Measurements from ENCODE around the gene NTRK2.

Gene NTRK2

DNA sequence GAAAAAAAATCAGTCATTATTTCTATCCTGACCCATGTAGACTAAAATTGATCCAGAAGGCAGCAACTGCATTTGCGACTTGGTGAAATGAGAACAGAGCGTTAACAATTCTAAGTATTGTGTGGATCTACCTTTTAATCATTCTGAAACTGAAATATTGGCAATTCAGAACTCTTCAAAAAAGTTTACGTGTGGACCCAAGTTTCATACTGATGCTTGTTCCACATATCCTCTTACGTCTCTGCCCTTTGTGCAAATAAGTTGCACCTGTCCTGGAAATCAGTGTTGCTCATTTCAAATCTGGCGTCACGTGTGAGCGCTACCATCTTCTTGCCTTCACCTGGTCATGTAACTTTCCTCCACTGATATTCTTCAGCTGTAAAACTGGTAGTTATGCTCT is 74.7 kb downstream of the NTRK2 start:
- FAIRE-seq (no peak), DNase-seq (ENCODE audit: insufficient read length, low spot score) (no peak)

DNA sequence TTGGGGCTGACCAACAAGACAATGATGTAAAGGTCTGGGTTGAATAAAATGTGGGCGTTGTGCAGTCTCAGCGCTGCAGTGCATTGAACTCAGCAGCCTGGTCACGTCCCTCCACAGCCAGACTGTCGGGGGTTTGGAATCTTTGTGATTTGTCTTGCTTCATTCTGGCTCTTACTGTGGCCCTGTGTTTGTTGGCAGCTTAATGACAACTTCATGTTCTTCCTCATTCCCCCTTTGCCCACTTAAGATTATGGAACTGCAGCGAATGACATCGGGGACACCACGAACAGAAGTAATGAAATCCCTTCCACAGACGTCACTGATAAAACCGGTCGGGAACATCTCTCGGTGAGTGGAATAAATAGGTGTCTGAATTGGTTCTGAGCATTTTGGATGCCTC is 75.2 kb downstream of the NTRK2 start:
- TF ChIP-seq TAF1 (IDR thresholded peaks at IDR 0.05; ENCODE audit: low read depth, low read length) (no peak), POLR2AphosphoS5 (IDR thresholded peaks at IDR 0.05; ENCODE audit: low read depth, low read length) (no peak), SPI1 (IDR thresholded peaks at IDR 0.05; ENCODE audit: low read depth, low read length) (no peak), PAX5 (IDR thresholded peaks at IDR 0.05; ENCODE audit: insufficient read depth, low read length, severe bottlenecking) (no peak), POLR2A (IDR thresholded peaks at IDR 0.05; ENCODE audit: low read depth, low read length) (no peak), POU2F2 (IDR thresholded peaks at IDR 0.05; ENCODE audit: low read depth, low read length) (no peak)
- no peak for FAIRE-seq
- no peak for DNase-seq (ENCODE audit: insufficient read length, low spot score)

More for the DNA sequence above, 74.7 kb downstream of the NTRK2 start:
- no peak for TF ChIP-seq POU2F2 (IDR thresholded peaks at IDR 0.05; ENCODE audit: low read depth, low read length)
- no peak for TF ChIP-seq PAX5 (IDR thresholded peaks at IDR 0.05; ENCODE audit: insufficient read depth, low read length, severe bottlenecking)
- TF ChIP-seq POLR2AphosphoS5 (IDR thresholded peaks at IDR 0.05; ENCODE audit: low read depth, low read length) = no peak
- no peak for TF ChIP-seq POLR2A (IDR thresholded peaks at IDR 0.05; ENCODE audit: low read depth, low read length)
- no peak for TF ChIP-seq TAF1 (IDR thresholded peaks at IDR 0.05; ENCODE audit: low read depth, low read length)
- TF ChIP-seq SPI1 (IDR thresholded peaks at IDR 0.05; ENCODE audit: low read depth, low read length) = no peak

DNA sequence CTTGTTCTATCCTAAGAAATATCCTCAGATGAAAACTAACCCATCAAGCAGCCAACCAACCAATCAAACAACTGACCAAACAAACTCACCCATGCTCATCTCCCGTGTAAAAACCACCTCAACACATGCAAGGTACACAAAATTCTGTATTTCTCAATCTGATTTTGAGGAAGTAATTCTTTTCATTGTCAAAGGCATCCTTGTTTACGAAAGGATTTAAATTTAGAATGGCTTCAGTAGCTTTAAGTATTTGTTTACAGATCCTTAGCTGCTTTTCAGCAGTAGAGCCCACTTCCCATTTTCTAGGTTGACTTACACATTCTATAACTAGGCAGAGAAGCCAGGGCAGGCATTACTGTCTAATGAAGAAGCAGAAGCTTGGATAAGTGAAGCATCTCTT is 78.6 kb downstream of the NTRK2 start:
- peak; percentile 25 for TF ChIP-seq PAX5 (IDR thresholded peaks at IDR 0.05; ENCODE audit: insufficient read depth, low read length, severe bottlenecking)
- TF ChIP-seq SPI1 (IDR thresholded peaks at IDR 0.05; ENCODE audit: low read depth, low read length) = peak; percentile 91
- TF ChIP-seq POLR2AphosphoS5 (IDR thresholded peaks at IDR 0.05; ENCODE audit: low read depth, low read length) = no peak
- peak; percentile 85 for FAIRE-seq
- peak; percentile 5 for DNase-seq (ENCODE audit: insufficient read length, low spot score)

DNA sequence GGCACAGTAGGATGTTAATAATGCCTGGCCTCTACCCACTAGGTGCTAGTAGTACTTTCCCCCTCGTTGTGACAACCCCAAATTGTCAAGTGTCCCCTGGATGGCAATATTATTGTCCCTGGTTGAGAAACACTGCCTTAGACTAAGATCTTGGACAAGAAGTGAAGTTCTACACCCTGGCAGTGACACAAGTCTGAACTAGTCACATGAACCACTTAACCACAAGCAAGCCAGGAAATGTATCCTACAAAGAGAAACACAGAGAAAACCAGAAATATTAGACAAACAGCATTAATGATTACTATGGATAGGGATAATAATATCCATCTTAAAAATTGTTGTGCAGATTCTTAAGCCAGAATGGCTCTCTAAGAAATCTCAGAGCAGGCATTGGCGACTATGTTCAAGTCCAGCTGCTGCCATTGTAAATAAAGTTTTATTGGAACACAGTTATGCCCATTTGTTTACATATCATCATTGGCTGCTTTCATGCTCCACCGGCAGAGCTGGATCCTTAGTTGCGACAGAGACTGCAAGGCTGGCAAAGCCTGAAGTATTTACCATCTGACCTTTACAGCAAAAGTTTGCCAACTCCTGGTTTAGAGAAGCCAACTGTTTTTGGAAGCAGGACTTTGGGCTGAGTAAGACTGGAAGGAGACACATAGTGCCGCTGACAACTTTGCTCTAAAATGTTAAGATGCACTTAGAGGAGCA is 80.8 kb downstream of the NTRK2 start:
- TF ChIP-seq POLR2AphosphoS5 (IDR thresholded peaks at IDR 0.05; ENCODE audit: low read depth, low read length) (no peak), POU2F2 (IDR thresholded peaks at IDR 0.05; ENCODE audit: low read depth, low read length) (no peak), PAX5 (IDR thresholded peaks at IDR 0.05; ENCODE audit: insufficient read depth, low read length, severe bottlenecking) (no peak), SPI1 (IDR thresholded peaks at IDR 0.05; ENCODE audit: low read depth, low read length) (no peak), TAF1 (IDR thresholded peaks at IDR 0.05; ENCODE audit: low read depth, low read length) (no peak), POLR2A (IDR thresholded peaks at IDR 0.05; ENCODE audit: low read depth, low read length) (no peak)
- no peak for DNase-seq (ENCODE audit: insufficient read length, low spot score)
- no peak for FAIRE-seq

GRCh38 chr9:84751921-84752320 is 82.4 kb downstream of the NTRK2 start:
- FAIRE-seq (peak; percentile 33), DNase-seq (ENCODE audit: insufficient read length, low spot score) (no peak)
- TF ChIP-seq PAX5 (IDR thresholded peaks at IDR 0.05; ENCODE audit: insufficient read depth, low read length, severe bottlenecking) = no peak
- TF ChIP-seq POLR2A (IDR thresholded peaks at IDR 0.05; ENCODE audit: low read depth, low read length) = no peak
- no peak for TF ChIP-seq POU2F2 (IDR thresholded peaks at IDR 0.05; ENCODE audit: low read depth, low read length)
- TF ChIP-seq SPI1 (IDR thresholded peaks at IDR 0.05; ENCODE audit: low read depth, low read length) = 0 out of 2 replicates have a peak, but pooled peaks have one; percentile 20
- no peak for TF ChIP-seq TAF1 (IDR thresholded peaks at IDR 0.05; ENCODE audit: low read depth, low read length)

- peak; percentile 76 for FAIRE-seq
- no peak for DNase-seq (ENCODE audit: insufficient read length, low spot score)
- TF ChIP-seq SPI1 (IDR thresholded peaks at IDR 0.05; ENCODE audit: low read depth, low read length) = no peak
- no peak for TF ChIP-seq POU2F2 (IDR thresholded peaks at IDR 0.05; ENCODE audit: low read depth, low read length)
- TF ChIP-seq TAF1 (IDR thresholded peaks at IDR 0.05; ENCODE audit: low read depth, low read length) = no peak
- TF ChIP-seq POLR2A (IDR thresholded peaks at IDR 0.05; ENCODE audit: low read depth, low read length) = no peak
- no peak for TF ChIP-seq PAX5 (IDR thresholded peaks at IDR 0.05; ENCODE audit: insufficient read depth, low read length, severe bottlenecking)
- TF ChIP-seq POLR2AphosphoS5 (IDR thresholded peaks at IDR 0.05; ENCODE audit: low read depth, low read length) = no peak
Observed at GRCh38 chr9:84754461-84754860, 84.9 kb downstream of the NTRK2 start.

- DNase-seq (ENCODE audit: insufficient read length, low spot score) = no peak
- peak; percentile 47 for FAIRE-seq
- TF ChIP-seq TAF1 (IDR thresholded peaks at IDR 0.05; ENCODE audit: low read depth, low read length) = no peak
- TF ChIP-seq SPI1 (IDR thresholded peaks at IDR 0.05; ENCODE audit: low read depth, low read length) = no peak
- no peak for TF ChIP-seq POLR2AphosphoS5 (IDR thresholded peaks at IDR 0.05; ENCODE audit: low read depth, low read length)
- no peak for TF ChIP-seq POU2F2 (IDR thresholded peaks at IDR 0.05; ENCODE audit: low read depth, low read length)
- no peak for TF ChIP-seq PAX5 (IDR thresholded peaks at IDR 0.05; ENCODE audit: insufficient read depth, low read length, severe bottlenecking)
- TF ChIP-seq POLR2A (IDR thresholded peaks at IDR 0.05; ENCODE audit: low read depth, low read length) = no peak
Observed at GRCh38 chr9:84754881-84755280, 85.4 kb downstream of the NTRK2 start.

DNA sequence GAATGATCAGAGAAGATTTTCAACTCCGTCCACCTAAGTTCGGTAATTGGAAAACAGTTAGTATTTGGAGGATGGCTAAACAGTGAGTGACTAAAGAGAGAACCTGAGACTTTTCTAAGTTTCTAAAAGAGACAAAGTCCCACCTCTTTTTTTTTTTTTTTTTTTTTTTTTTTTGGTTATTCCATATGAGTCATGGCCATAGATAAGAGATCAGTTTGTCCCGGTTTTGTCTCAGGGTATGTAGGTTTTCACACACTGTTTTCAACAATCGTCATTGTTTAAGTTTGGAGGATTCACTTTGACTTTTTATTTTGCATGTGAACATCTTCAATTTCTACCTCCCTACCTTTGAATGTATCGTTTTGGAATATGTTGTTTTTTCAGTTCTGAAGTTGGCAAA is 85.9 kb downstream of the NTRK2 start:
- no peak for DNase-seq (ENCODE audit: insufficient read length, low spot score)
- no peak for FAIRE-seq
- TF ChIP-seq POLR2A (IDR thresholded peaks at IDR 0.05; ENCODE audit: low read depth, low read length) (no peak), PAX5 (IDR thresholded peaks at IDR 0.05; ENCODE audit: insufficient read depth, low read length, severe bottlenecking) (no peak), SPI1 (IDR thresholded peaks at IDR 0.05; ENCODE audit: low read depth, low read length) (no peak), POLR2AphosphoS5 (IDR thresholded peaks at IDR 0.05; ENCODE audit: low read depth, low read length) (no peak), TAF1 (IDR thresholded peaks at IDR 0.05; ENCODE audit: low read depth, low read length) (no peak), POU2F2 (IDR thresholded peaks at IDR 0.05; ENCODE audit: low read depth, low read length) (no peak)

- TF ChIP-seq PAX5 (IDR thresholded peaks at IDR 0.05; ENCODE audit: insufficient read depth, low read length, severe bottlenecking) (no peak), SPI1 (IDR thresholded peaks at IDR 0.05; ENCODE audit: low read depth, low read length) (no peak), POLR2AphosphoS5 (IDR thresholded peaks at IDR 0.05; ENCODE audit: low read depth, low read length) (no peak), POU2F2 (IDR thresholded peaks at IDR 0.05; ENCODE audit: low read depth, low read length) (no peak), POLR2A (IDR thresholded peaks at IDR 0.05; ENCODE audit: low read depth, low read length) (no peak), TAF1 (IDR thresholded peaks at IDR 0.05; ENCODE audit: low read depth, low read length) (no peak)
- FAIRE-seq (no peak), DNase-seq (ENCODE audit: insufficient read length, low spot score) (no peak)
Observed at GRCh38 chr9:84756171-84756570, 86.6 kb downstream of the NTRK2 start.

DNA sequence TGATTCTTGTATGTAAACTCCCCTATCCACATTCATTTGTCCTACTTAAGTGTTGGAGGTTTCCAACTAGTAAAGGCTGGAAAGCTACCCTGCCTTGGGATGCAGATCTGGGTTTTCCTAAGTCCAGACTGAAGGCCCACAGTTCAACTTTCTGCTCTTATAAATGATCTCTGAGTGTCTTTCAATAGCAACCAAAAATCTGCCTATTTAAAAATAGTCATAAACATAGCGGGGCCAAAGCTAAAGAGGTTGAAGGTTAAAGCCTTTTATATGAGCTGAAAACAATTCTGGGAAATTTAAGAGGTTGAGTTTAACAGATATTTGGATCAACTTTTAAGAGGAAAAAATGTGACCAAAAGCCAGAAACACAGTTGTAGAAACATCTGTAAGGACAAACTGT is 87.2 kb downstream of the NTRK2 start:
- FAIRE-seq = no peak
- TF ChIP-seq SPI1 (IDR thresholded peaks at IDR 0.05; ENCODE audit: low read depth, low read length) (no peak), POU2F2 (IDR thresholded peaks at IDR 0.05; ENCODE audit: low read depth, low read length) (no peak), POLR2AphosphoS5 (IDR thresholded peaks at IDR 0.05; ENCODE audit: low read depth, low read length) (no peak), TAF1 (IDR thresholded peaks at IDR 0.05; ENCODE audit: low read depth, low read length) (no peak), PAX5 (IDR thresholded peaks at IDR 0.05; ENCODE audit: insufficient read depth, low read length, severe bottlenecking) (no peak), POLR2A (IDR thresholded peaks at IDR 0.05; ENCODE audit: low read depth, low read length) (no peak)
- no peak for DNase-seq (ENCODE audit: insufficient read length, low spot score)

Measured in GM12891 (cell line).